GM21528 (cell line): ENCODE data around the gene SERPING1.

Source experiments
- ATAC-seq: cut with Tn5 transposase; IDR thresholded peaks from one replicate; pipeline ENCODE4 v1.9.1; 2021; ENCODE audit warnings: mild to moderate bottlenecking, moderate library complexity; ENCODE audit not compliant: unreplicated experiment, low FRiP score

Gene SERPING1

GRCh38 chr11:57596266-57596885 is 1.1 kb upstream of the SERPING1 start:
- no peak for ATAC-seq

DNA sequence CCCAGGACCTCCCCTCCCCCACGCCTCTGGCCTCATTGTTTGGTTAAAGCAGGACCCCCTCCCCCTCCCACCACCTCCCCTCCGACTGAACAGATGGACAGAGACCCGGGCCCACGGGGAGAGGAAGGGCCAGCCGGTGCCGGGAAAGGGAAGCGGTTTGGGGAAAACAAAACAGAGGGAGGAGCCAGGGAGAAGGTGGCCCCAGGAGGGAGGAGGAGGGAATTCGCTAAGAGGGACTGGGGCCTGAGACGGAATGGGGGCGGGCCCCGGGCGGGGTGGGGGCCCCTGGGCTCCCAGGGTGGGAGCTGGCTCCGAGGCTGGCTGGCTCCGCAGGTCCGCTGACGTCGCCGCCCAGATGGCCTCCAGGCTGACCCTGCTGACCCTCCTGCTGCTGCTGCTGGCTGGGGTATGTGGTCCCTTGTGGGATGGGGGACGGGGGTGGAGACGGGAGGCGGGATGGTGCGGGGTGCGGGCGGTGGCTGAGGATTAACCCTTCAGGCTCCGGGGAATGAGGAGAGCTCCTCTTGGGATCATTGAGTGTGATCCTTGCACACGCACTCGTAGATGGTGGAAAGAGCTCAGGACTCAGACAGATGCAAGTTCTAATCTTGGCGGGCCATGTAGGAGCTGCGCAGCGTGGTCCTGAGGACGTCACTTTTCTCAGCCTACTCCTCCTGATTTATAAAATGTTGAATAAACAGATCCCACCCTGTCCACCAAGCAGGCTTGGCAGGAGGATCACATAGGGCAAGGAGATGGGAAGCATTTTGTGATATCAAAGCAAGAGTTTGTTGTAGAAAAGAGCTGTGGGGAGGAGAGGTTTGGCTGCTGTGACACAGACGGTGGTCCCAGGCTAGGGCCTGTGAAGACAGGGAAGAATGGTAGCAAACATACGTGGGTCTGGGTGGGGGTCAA is 688 bp downstream of the SERPING1 start:
- no peak for ATAC-seq

GRCh38 chr11:57598831-57599155 is 1.3 kb downstream of the SERPING1 start:
- no peak for ATAC-seq

- ATAC-seq = no peak
Observed at GRCh38 chr11:57599381-57599780, 1.9 kb downstream of the SERPING1 start.

GRCh38 chr11:57601297-57601696 is 3.8 kb downstream of the SERPING1 start:
- no peak for ATAC-seq

DNA sequence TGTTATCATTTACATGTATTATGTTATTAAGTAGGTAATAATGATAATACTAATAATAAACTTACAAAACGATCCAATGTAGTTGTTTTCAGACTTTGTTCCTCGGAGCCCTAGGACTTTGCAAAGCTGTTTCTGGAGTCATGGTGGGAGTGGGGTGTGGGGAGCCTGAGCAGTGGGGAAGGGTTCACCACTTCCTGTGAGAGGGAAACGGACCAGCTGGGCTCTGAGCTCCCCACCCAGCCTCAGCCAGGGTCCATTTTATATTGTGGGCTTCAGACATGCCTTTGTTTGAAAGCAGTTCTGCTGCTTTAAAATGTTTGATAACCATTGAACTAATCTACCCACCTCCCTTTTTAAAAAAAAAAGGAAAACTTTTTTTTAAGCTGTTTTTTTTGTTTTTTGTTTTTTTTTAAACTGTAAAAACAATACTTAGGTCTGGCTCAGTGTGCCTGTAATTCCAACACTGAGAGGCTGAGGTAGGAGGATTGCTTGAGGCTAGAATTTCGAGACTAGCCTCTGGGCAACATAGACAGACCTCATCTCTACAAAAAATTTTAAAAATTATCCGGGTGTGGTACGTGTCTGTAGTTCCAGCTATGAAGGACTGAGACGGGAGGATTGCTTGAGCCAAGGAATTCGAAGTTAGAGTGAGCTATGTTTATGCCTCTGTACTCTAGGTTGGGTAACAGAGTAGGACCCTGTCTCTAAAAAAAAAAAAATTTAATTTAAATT is 7.0 kb downstream of the SERPING1 start:
- no peak for ATAC-seq

- ATAC-seq = no peak
Observed at GRCh38 chr11:57605028-57605420, 7.5 kb downstream of the SERPING1 start.

GRCh38 chr11:57610170-57610569 is 12.7 kb downstream of the SERPING1 start:
- ATAC-seq = no peak

DNA sequence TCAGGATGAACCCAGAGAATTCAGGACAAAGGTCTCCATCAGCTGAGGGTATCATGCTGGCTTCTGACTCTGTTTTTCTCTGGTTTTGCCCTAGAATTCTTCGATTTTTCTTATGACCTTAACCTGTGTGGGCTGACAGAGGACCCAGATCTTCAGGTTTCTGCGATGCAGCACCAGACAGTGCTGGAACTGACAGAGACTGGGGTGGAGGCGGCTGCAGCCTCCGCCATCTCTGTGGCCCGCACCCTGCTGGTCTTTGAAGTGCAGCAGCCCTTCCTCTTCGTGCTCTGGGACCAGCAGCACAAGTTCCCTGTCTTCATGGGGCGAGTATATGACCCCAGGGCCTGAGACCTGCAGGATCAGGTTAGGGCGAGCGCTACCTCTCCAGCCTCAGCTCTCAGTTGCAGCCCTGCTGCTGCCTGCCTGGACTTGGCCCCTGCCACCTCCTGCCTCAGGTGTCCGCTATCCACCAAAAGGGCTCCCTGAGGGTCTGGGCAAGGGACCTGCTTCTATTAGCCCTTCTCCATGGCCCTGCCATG is 16.8 kb downstream of the SERPING1 start:
- no peak for ATAC-seq

DNA sequence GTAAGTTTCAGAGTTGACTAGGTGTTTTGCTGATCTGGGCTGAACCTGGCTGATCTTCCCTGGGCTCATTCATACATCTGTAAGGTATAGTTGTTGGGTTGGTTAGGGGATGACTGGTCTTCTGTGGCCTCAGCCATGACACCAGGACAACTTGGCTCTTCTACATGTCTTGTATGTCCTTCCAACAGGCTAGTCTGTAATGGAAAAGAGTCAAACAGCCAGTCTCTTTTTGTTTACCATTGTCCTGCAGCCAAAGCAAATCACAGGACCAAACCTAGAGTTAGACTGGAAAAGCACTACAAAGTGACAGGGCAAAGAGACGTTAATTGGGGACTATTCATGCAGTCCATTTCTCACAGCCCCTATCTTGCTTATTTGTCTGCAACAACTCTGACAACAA is 17.8 kb downstream of the SERPING1 start:
- ATAC-seq = no peak

GRCh38 chr11:57616595-57616994 is 19.1 kb downstream of the SERPING1 start:
- ATAC-seq = no peak

- no peak for ATAC-seq
Observed at GRCh38 chr11:57618438-57618837, 21.0 kb downstream of the SERPING1 start.

GRCh38 chr11:57619331-57619730 is 21.8 kb downstream of the SERPING1 start:
- no peak for ATAC-seq

DNA sequence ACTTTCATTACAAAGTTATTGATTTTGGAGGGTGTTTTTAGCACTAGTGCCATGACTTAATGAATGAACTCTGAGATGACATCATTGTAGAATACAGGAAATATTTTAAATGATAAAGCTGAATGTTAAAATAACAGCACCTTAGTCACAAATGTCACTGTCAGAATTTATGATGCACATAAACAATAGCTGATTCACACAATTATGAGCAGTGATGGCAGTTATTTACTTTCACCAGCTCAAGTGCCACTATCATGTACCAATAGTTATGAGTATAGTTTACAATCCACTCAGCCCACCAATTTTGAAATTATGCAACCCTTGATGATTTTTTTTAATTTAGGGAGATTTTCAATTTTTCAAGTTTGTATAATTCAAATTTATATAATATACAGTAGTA is 23.0 kb downstream of the SERPING1 start:
- ATAC-seq = no peak

DNA sequence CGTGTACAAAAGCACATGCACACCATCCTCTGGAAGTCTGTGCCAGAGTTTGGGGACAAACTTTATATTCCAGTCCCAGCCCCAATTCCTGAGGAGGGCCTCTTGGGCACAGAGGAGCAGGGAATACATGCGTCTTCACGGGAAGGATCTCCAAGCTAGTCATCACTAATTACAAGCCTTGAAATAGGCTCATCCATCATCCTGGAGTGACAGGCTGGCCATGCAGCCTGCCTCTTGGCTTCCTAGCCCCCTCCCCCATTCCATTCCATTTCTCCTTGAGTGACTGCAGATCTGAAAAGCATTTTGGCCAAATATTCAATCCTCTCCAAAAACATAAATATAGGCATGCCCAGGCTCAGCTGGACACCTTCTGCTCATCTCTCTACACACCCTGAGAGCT is 24.8 kb downstream of the SERPING1 start:
- ATAC-seq = no peak

GRCh38 chr11:57624864-57625263 is 27.4 kb downstream of the SERPING1 start:
- ATAC-seq = no peak

GRCh38 chr11:57626895-57627294 is 29.4 kb downstream of the SERPING1 start:
- ATAC-seq = no peak

DNA sequence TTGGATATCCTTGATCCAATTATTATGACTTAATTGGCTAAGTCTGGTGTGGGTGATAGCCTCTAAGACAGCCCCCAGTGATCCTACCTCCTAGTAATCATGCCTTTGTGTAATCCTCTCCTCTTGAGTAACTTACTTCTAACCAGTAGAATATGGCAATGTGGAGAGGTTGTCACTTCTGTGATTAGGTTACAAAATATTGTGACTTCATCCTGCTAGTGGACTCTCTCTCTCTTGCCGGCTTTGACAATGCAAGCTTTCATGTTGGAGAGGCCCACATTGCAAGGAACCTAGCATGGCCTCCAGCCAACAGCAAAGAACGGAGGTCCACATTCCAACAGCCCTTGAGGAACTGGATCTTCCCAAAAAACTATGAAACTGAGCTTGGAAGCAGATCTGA is 32.7 kb downstream of the SERPING1 start:
- no peak for ATAC-seq

DNA sequence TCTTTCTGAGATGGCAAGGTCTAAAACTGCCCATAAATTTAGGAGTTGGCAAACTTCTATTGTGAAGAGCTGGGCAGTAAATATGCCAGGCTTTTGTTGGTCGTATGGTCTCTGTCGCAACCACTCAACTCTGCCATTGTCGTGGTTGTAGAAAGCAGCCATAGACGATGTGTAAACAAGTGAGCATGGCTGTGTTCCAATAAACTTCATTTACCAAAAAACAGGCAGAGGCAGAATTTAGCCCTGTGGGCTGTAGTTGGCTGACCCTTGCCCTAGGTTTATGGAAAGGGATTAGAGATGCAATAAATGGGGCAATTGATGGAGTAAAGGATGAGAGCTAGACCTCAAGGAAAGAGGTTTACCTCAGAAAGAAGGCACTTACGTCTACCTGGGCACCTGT is 34.6 kb downstream of the SERPING1 start:
- ATAC-seq = no peak

DNA sequence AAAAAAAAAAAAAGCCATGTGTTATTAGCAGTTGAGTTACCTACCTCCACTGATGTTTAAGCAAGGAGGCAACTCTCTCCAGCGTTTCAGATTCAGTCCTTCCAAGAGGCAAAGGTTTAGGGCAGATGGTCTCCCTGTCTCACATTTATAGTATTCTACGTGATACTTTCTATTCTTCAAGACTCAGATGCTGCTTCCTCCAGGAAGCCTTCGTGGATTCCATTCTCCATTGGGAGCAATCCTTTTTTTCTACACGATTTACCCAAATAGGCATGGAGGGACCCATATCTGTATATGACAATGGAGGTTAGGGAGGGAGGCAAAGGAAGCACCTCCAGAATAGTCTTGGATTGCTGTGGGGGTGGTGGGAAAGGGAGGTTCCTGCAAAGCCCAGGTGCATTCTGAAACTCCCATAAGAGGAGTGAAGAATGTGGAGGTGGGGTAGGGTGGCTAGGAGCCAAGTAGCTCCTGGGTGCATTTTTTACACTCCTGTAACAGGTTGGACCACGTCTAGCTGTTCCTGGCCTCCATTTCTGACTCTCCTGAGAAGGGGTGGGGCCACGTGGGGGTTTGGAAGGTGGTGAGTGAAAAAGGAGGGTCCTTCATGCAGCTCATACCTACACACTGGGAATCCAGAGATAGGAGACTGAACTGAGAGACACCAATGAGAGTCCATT is 36.0 kb downstream of the SERPING1 start:
- no peak for ATAC-seq

DNA sequence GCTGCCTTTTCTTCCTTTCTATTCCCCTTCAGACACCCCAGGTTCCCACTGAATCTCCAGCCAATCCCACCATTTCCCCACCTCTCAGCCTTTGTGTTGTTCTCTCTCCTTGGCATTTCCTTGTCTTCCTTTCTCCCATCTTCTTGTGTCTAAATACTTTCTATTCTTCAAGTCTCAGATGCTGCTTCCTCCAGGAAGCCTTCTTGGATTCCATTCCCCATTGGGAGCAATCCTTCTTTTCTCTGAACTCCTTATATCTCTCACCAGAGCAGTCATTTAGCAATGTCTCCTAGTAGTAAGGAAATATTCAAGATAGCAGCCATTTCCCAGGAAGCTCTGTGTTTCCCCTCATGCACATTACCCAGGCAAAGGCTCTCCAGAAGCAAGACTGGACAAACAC is 36.8 kb downstream of the SERPING1 start:
- no peak for ATAC-seq
